HG03159 (cell line): Measurements from ENCODE around the gene RAE1.
"Not testable (repeated sequence)": the region's sequence is repeated elsewhere in the genome, so short reads cannot be mapped to it uniquely, and the experiment has no call there.

Source experiments
- ATAC-seq: cut with Tn5 transposase; IDR thresholded peaks from one replicate; pipeline ENCODE4 v1.9.1; 2021; ENCODE audit warnings: mild to moderate bottlenecking, moderate library complexity; ENCODE audit not compliant: unreplicated experiment

RAE1 gene

DNA sequence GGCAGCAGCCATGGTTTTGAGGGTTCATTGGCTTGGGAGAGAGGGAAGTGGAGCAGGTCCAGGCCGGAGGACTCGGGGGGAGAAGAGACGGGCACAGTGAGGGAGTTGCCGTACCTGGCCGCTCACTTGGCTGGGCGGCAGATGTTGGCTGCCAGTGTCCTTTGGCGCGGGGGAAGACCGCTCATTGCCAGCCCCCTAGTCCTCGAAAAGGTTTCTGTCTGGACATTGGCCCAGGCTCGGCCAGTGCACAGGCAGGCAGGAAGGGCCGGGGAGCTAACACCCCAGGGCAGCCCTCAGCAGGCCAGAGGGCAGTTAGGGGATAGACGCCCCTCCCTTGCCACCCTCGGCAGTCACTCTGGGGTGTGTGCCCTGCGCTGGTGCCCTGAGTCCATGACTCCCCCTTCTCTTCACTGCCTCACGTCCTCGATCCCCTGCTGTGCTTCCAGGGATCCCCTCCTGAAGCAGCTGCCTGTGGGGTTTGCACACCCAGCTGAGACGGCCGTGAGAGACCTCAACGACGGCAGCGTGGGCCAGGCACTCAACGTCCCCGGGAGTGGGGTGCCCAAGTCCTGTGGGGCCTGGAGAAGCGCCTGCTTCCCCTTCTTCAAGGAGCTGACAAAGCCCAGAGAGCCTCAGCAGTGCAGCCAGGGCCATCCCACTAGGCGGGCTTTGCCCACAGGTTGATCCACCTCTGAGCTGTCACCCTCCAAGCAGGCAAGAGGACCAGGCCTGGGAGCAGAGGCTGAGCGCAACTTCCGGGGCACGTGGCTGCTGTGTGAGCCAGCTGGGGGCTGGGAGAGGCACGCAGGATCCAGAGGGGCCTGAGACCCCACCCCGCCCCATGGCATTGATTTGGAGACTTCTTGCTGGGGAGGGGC is 60.6 kb downstream of the RAE1 start:
- no peak for ATAC-seq

GRCh38 chr20:57412347-57413029 is 61.4 kb downstream of the RAE1 start:
- no peak for ATAC-seq

DNA sequence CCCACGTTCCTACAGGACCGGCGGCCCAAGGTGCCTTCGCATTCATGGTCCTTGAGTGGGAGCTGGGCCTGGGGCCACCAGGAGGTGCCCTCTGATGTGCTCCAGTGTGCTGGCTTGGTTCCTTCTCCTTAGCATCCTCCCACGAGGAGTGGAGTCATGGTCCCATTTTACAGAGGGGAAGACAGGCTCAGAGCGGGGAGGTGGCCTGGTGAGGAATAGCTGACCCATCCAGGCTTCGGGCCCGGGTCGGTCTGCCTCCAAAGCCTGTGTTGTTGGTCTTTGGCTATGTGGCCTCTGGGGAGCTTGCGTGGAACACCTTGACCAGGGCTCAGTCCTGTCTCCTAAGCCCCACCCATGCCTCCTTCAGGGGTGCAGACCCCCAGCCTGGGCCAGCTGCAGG is 62.9 kb downstream of the RAE1 start:
- ATAC-seq: no peak

DNA sequence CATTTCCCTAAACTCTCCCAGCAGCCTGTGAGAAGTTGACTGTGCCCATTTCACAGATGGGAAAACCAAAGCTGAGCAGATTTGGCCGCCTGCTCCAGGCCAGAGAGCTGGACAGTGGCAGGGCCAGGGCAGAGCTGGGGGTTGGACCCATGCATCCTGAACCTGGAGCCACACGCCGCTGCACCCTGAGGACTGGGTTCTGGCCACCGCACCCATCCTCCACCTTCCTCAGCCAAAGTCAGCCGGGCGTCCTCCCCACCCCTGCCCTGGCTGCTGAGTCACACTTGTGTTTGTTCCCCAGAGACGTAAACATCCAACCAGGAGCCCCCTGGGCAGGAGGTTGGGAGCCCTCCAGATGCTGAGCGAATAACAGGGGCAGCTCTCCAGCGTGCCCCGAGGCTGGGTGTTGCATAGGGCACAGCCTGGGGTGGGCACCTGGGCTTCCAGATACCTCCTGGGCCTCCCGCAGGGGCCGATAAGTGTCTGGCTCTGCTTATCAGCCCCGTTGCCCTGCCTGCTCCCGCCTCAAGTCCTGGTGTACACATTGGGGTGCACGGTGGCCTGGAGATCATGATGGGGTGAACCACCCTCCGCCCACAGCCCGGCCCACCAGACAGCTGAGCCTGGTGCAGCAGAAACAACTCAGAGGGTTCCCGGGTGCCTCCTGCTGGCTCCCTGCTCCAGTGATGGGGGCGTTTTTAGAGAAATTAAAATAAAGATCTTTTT is 64.0 kb downstream of the RAE1 start:
- no peak for ATAC-seq

DNA sequence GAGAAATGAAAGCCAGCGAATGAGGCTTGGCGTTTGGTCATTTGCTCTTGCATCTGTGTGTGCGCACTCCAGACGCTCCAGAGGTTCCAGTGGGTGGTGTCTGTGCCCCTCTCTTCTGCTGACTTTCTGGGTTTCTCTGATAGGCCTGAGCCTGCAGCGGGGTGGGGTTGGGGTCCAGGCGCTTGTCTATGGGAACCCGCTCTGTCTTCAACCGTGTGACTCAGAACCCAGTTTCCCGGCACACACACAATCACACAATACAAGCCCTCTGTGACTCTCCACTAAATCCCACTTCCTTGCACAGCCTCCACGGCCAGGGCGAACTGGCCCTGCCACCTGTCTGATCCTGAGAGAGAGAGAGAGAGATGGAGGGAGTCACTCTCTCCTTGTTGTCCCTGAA is 64.7 kb downstream of the RAE1 start:
- no peak for ATAC-seq

- no peak for ATAC-seq
These were observed 65.4 kb downstream of the RAE1 start for GRCh38 chr20:57416296-57417022.

GRCh38 chr20:57417051-57417689 is 66.1 kb downstream of the RAE1 start:
- no peak for ATAC-seq

DNA sequence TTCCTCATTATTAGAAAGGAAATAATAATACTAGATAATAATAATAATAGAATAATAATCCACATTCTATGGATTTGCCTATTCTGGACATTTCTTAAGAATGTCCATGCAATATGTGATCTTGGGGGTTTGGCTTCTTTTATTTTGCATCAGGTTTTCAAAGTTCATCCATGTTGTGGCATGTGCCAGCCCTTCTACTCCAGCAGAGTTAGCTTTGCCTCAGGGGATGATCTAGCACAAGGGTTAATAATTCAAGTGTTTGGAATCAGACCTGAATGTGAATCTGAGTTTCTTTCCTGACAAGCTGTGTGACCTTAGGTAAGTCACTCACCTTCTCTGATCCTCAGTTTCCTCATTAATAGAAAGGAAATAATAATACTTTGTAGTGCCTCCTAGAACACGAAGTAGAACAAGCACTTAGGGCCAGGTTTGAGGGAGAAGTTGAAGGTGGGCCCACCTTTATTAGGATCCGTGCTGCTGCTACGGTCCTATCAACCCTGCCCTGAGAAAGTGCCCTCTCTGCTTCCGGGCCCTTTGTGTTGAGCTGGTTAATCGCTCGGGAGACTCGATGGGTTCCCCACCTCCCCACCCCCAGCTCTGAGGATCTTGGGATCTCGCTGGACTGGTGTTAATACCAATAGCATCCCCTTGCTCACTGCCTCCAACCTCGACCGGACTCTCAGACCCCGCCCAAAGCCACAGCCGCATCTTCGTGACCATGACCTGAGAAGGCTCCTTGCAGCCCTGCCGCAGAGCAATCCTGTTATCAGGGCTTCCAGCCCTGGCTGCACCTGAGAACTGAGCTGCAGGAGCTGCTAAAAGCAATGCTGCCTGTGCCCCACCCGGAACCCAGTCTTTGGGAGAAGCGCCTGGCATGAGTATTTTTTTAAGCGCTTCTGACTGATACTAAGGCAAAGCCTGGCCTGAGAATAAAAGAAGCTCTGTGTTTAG is 67.0 kb downstream of the RAE1 start:
- no peak for ATAC-seq

DNA sequence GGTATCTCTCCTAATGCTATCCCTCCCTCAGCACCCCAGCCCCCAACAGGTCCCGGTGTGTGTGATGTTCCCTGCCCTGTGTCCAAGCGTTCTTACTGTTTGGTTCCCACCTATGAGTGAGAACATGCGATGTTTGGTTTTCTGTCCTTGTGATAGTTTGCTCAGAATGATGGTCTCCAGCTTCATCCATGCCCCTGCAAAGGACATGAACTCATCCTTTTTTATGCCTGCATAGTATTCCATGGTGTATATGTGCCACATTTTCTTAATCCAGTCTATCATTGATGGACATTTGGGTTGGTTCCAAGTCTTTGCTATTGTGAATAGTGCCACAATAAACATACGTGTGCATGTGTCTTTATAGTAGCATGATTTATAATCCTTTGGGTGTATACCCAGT is 68.4 kb downstream of the RAE1 start:
- ATAC-seq: not testable (repeated sequence)

DNA sequence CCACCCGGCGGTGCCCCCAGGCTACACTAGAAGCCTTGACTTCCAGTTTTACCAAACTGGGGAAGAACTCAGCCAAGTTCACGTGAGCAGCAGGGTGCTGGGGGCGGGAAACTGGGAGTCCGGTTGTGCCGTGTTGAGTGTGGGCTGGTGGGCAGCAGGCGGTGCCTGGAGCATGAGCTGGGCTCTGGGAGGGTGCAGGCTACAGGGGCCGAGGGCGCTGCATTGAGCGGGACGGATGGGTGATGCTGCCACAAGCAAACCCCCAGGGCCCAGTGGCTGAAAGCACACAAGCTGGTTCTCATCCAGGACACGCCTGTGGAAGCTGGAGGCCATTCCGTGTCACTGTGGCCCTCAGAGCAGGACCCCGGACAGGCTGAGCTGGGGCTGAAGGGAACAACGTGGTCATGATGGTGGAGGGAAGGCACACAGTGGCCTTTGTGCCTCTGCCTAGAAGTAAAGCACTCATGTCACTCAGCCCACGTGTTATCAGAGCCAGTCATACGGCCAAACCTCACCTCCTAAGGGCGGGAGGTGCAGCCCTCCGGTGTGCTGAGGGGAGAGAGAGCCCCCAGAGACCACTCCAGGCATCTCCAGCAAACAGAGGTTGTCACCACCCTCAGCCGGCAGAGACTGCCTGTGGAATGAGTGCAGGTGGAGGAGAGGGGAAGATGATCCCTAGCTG is 69.7 kb downstream of the RAE1 start:
- ATAC-seq: no peak

DNA sequence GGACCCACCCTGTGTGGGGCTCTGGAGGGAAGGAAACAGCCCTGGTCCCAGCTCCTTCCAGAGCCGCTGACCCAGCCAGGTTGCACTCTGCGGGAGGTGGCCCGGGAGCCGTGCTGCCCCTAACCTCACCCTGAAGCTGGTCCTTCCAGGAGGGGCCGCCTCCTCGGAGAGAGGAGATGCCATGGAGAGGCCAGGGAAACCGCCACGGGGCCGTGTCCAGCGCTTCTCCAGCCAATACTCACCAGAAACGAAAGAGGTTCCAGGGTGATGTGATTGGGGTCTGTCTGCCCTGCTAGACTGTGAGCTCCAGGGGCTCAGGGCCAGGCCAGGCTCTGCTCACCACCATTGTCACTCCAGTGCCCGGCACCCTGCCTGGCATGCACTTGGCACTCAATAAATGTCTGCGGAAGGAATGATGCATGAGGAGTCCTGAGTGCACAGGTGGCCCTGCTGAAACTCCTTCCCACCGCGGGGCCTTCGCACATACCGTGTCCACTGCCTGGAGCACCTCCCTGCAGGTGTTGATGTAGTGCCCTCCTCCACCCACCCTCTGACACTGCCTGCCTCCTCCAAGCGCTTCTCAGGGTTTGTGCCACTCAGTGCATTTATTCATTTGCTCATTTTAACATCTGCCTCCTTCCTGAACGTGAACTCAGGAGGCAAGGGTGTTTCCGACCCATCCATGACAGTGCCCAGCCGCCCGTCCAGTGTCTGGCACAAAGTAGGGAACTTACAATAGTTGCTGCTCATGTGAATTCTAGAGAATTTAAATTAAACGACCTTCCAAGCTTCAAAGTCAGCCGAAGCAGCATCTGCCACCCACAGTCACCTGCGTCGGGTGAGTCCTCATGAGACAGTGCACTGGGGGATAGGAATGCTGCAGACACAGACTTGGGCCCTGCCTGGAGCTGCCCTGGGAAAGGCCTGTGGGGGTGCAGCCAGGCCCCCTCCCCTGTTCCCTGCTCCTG is 70.5 kb downstream of the RAE1 start:
- no peak for ATAC-seq

DNA sequence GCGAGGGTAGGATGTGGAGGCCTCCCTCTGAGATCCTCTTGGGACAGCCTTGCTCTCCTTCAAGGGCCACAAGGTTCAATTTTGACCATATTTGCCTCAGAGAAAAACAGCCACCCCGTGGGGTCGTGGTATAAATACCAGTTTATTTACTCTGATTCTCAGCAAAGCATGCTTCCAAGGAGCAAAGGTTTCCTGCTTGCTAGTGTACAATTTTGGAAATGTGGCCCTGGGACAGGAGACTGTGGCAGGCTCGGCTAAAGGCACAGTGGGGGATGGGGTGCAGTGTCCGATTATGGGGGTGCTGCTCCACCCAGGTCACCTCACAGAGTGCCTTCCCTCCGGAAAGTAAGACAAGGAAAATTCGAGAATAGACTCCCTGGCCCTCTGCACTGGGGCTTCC is 71.2 kb downstream of the RAE1 start:
- no peak for ATAC-seq

GRCh38 chr20:57425150-57426013 is 74.3 kb downstream of the RAE1 start:
- no peak for ATAC-seq

- ATAC-seq: no peak
These were observed 75.2 kb downstream of the RAE1 start for GRCh38 chr20:57426271-57426689.

- ATAC-seq: no peak
These were observed 75.8 kb downstream of the RAE1 start for GRCh38 chr20:57426831-57427230.

DNA sequence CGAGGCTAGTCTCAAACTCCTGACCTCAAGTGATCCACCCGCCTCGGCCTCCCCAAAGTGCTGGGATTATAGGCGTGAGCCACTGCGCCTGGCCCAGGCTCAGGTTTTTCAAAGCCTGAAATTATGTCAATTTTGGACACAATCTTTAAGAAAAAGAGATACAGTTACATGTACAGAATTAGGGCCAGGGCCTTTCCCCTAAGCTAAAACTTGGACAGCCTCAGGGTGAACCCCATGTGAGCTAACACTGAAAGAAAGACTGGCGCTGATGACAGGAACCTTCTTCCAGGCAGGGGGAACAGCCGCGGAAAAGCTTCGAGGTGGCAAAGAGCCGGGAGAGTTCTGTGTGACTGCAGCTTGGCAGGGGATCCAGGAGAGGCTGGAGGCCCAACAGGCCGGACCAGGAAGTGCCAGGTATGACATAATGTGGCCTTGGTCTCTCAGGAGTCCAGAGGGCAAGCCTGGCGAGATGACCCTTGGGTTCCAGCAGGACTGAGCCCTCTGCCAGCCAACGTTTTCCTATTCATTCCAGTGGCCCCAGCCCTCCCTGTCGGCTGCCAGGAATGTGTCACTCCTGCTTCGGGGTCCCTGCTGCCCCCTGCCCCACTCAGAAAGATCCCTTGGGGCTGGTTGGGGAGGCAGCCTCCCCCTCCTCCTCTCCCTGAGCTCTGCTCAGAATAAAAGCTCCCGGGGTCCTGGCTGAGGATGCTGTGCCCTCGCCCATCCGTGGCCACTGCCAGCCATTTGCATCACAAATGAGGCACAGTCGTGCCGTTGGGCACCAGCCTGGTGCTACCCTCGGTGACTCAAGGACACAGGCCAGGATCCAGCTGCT is 77.5 kb downstream of the RAE1 start:
- ATAC-seq: no peak
